Esophagus muscularis mucosa (tissue), 3 donors: ENCODE data around the gene DBH.

ENCODE experiments used
- CTCF ChIP-seq, 3 experiments: fragments of 200-600 bp in 2 of 3; fragments of 450-650 bp in 1 of 3; sonication (generic) in 2 of 3; IDR thresholded peaks; one replicate each; pipeline ENCODE4 v1.5.1; 2017 to 2019; ENCODE audit warnings: antibody characterized with exemption in 3 of 3, mild to moderate bottlenecking in 2 of 3, moderate library complexity in 1 of 3
- POLR2A ChIP-seq: fragments of 450-650 bp; IDR thresholded peaks from one replicate; pipeline ENCODE4 v1.6.1; 2017; ENCODE audit warnings: antibody characterized with exemption, moderate library complexity, mild to moderate bottlenecking, low read depth
- POLR2AphosphoS5 ChIP-seq, 2 donors: sonication (generic); formaldehyde crosslinking; IDR thresholded peaks; one replicate each; pipeline ENCODE4 v1.6.1; 2017; ENCODE audit warnings: antibody characterized with exemption in 2 of 2

GRCh38 chr9:133658442-133659431, 22.6 kb downstream of the DBH start:
- TF ChIP-seq POLR2A, result no peak
- TF ChIP-seq CTCF (IDR thresholded peaks at IDR 0.05), result no peak
- no peak for TF ChIP-seq POLR2AphosphoS5 (IDR thresholded peaks at IDR 0.05)
